HepG2 (cell line): ENCODE measurements around the gene PBX2. TPM values are rescaled to one million over a fixed set of nuclear protein-coding genes. Genes with fewer than 3 reads are reported as not detected.

ENCODE experiments used
- ATF2 ChIP-seq: sonication (generic); formaldehyde crosslinking; IDR thresholded peaks from 2 replicates; pipeline ENCODE4 v1.4.0; 2020; ENCODE audit warnings: missing genetic modification reagents
- ATRX ChIP-seq: sonication (generic); formaldehyde crosslinking; IDR thresholded peaks from 2 replicates; pipeline ENCODE4 v1.4.0; 2020; ENCODE audit warnings: missing genetic modification reagents, borderline replicate concordance
- E2F5 ChIP-seq: sonication (generic); formaldehyde crosslinking; conservative IDR thresholded peaks from 2 replicates; pipeline ENCODE4 v1.4.0; 2020; ENCODE audit warnings: missing genetic modification reagents
- FOXA1 ChIP-seq, 2 experiments: fragments of 450-650 bp in 1 of 2; sonication (generic) in 1 of 2; formaldehyde crosslinking in 1 of 2; IDR thresholded peaks; 2 replicates each; pipeline versions ENCODE4 v1.4.0 to v1.6.1; 2016 to 2020; ENCODE audit warnings: missing genetic modification reagents in 1 of 2
- KDM5A ChIP-seq: fragments of 200-600 bp; sonication (generic); IDR thresholded peaks from 2 replicates; pipeline ENCODE4 v1.7.0; 2018; ENCODE audit warnings: antibody characterized with exemption, mild to moderate bottlenecking, low read length, borderline replicate concordance
- MED8 ChIP-seq: sonication (generic); formaldehyde crosslinking; IDR thresholded peaks from 2 replicates; pipeline ENCODE4 v1.8.1; 2023; ENCODE audit warnings: mild to moderate bottlenecking, missing genetic modification reagents; ENCODE audit not compliant: insufficient replicate concordance
- MIER2 ChIP-seq: IDR thresholded peaks from 2 replicates; pipeline ENCODE4 v1.6.1; 2016; ENCODE audit warnings: missing biosample characterization, missing genetic modification reagents
- MLXIP ChIP-seq: sonication (generic); formaldehyde crosslinking; IDR thresholded peaks from 2 replicates; pipeline ENCODE4 v1.9.0; 2021; ENCODE audit warnings: missing genetic modification reagents, borderline replicate concordance
- MZF1 ChIP-seq: sonication (generic); formaldehyde crosslinking; IDR thresholded peaks from 2 replicates; pipeline ENCODE4 v1.8.1; 2023; ENCODE audit warnings: mild to moderate bottlenecking, missing genetic modification reagents, borderline replicate concordance
- NR2F2 ChIP-seq: IDR thresholded peaks from 2 replicates; pipeline ENCODE4 v1.6.1; 2012; ENCODE audit warnings: low read depth, inconsistent platforms, borderline replicate concordance
- PLSCR1 ChIP-seq: sonication (generic); formaldehyde crosslinking; IDR thresholded peaks from 2 replicates; pipeline ENCODE4 v1.5.0; 2020; ENCODE audit warnings: missing genetic modification reagents, mild to moderate bottlenecking, borderline replicate concordance
- PTBP1 ChIP-seq: fragments of 200-400 bp; formaldehyde crosslinking; IDR thresholded peaks from 2 replicates; pipeline ENCODE4 v1.6.1; 2018; ENCODE audit warnings: low read length, low read depth; ENCODE audit not compliant: poor library complexity, severe bottlenecking
- SP1 ChIP-seq, 2 experiments: fragments of 450-650 bp in 1 of 2; sonication (generic) in 1 of 2; formaldehyde crosslinking in 1 of 2; IDR thresholded peaks; 2 replicates each; pipeline versions ENCODE4 v1.4.0 to v1.6.1; 2016 to 2020; ENCODE audit warnings: missing genetic modification reagents in 1 of 2
- TBP ChIP-seq: sonication (generic); formaldehyde crosslinking; IDR thresholded peaks from 2 replicates; pipeline ENCODE4 v1.5.0; 2020; ENCODE audit warnings: missing genetic modification reagents
- ZKSCAN8 ChIP-seq: IDR thresholded peaks from 2 replicates; pipeline ENCODE4 v1.6.1; 2016; ENCODE audit warnings: borderline replicate concordance, missing genetic modification reagents, missing compliant biosample characterization
- ZNF18 ChIP-seq: sonication (generic); formaldehyde crosslinking; IDR thresholded peaks from 2 replicates; pipeline ENCODE4 v1.8.0; 2022; ENCODE audit warnings: mild to moderate bottlenecking, missing genetic modification reagents; ENCODE audit not compliant: insufficient replicate concordance
- ZNF557 ChIP-seq: sonication (generic); formaldehyde crosslinking; IDR thresholded peaks from 2 replicates; pipeline ENCODE4 v1.4.0; 2020; ENCODE audit warnings: missing genetic modification reagents
- ZNF772 ChIP-seq: sonication (generic); formaldehyde crosslinking; IDR thresholded peaks from 2 replicates; pipeline ENCODE4 v1.5.0; 2020; ENCODE audit warnings: mild to moderate bottlenecking, missing genetic modification reagents
- ZNF83 ChIP-seq: sonication (generic); formaldehyde crosslinking; IDR thresholded peaks from 2 replicates; pipeline ENCODE4 v1.4.0; 2020; ENCODE audit warnings: missing genetic modification reagents, mild to moderate bottlenecking, borderline replicate concordance
- polyA plus RNA-seq, 8 experiments: library from polyadenylated mRNA; depleted of rRNA in 3 of 8; stranded (reverse) in 7 of 8; unstranded in 1 of 8; fragments of >200 nt; fragmentation: Illumina TruSeq in 4 of 8; extraction: Trizol in 4 of 8; gene quantifications; 2 replicates each; pipeline versions ENCODE4 v1.2.1 to v1.2.3, GENCODE V29; 2011 to 2016; ENCODE audit warnings: low read depth in 4 of 8, missing spikeins in 1 of 8, mixed read lengths in 1 of 8; ENCODE audit not compliant: insufficient read depth in 1 of 8
- total RNA-seq, 5 experiments: library from RNA; depleted of rRNA; stranded (reverse); fragments of >200 nt; fragmentation: Illumina TruSeq; extraction: Trizol; gene quantifications; 2 replicates each; pipeline ENCODE4 v1.2.3, GENCODE V29; 2016; ENCODE audit warnings: low read depth in 1 of 5

PBX2 gene
- total and polyA plus RNA-seq, 2 of the 13 experiments (the other 11 are each of a cell fraction or from before 2014, with no cell fraction given), result 42.3 to 77.8 TPM

GRCh38 chr6:32153564-32154513 is 36.2 kb downstream of the PBX2 start, which contains the start of gene PPT2 (continued):
- TF ChIP-seq ZNF18 (peak; percentile 31), KDM5A (peak; percentile 92; the same call in 1 of the 2 replicates), PTBP1 (no peak), TBP (CRISPR knock-in tag) (0 out of 2 replicates have a peak, but pooled peaks have one; percentile 32), ZKSCAN8 (CRISPR knock-in tag) (peak; percentile 55; the same call in 1 of the 2 replicates), PLSCR1 (no peak), E2F5 (CRISPR knock-in tag) (no peak), MED8 (CRISPR knock-in tag) (peak; percentile 73), MIER2 (no peak; the same call in 1 of the 2 replicates), ATF2 (CRISPR knock-in tag) (peak; percentile 42), FOXA1 (IDR thresholded peaks at IDR 0.05) (0 out of 2 replicates have a peak, but pooled peaks have one; percentile 37), FOXA1 (CRISPR knock-in tag; IDR thresholded peaks at IDR 0.05) (peak; percentile 97), SP1 (IDR thresholded peaks at IDR 0.05) (no peak), SP1 (CRISPR knock-in tag; IDR thresholded peaks at IDR 0.05) (peak; percentile 77), MZF1 (CRISPR knock-in tag) (no peak), ATRX (CRISPR knock-in tag) (0 out of 2 replicates have a peak, but pooled peaks have one; percentile 61), ZNF772 (CRISPR knock-in tag) (peak; percentile 28; the same call in 1 of the 2 replicates), ZNF557 (peak; percentile 83; the same call in 1 of the 2 replicates), ZNF83 (CRISPR knock-in tag) (no peak), NR2F2 (no peak; the same call in 1 of the 2 replicates), MLXIP (CRISPR knock-in tag) (0 out of 2 replicates have a peak, but pooled peaks have one; percentile 46)
